NCI-H2029 treated with DMSO at 0.1 percent for 48 hours (cell line): ENCODE data around the gene TOR1AIP2.
"Not testable (repeated sequence)": the region's sequence is repeated elsewhere in the genome, so short reads cannot be mapped to it uniquely, and the experiment has no call there.

Experiments used
- DNase-seq: peaks from one replicate; lab custom pipeline; 2025; lab: John Stamatoyannopoulos, UW

The TOR1AIP2 gene

DNA sequence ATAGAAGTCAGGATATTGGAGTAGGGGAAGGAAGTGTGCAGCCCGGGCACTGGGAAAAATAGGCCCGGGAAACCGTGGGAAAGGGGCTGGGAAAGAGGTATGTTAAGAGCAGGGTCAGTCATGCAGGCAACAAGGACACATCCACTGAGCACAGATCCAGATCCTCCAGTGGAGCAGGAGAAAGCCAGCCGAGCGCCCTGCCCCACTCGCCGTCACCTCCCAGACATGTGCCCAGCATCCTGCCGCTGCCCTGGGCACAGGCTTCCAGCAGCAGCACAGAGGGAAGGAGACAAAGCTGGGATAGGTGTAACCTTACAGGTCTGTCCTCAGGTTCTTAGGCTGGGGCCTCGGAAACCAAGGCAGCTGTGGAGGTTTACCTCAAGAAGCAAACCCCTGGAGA lies 70.3 kb downstream of the TOR1AIP2 start:
- DNase-seq, result no peak

GRCh38 chr1:179806333-179806732 lies 71.3 kb downstream of the TOR1AIP2 start:
- no peak for DNase-seq

DNA sequence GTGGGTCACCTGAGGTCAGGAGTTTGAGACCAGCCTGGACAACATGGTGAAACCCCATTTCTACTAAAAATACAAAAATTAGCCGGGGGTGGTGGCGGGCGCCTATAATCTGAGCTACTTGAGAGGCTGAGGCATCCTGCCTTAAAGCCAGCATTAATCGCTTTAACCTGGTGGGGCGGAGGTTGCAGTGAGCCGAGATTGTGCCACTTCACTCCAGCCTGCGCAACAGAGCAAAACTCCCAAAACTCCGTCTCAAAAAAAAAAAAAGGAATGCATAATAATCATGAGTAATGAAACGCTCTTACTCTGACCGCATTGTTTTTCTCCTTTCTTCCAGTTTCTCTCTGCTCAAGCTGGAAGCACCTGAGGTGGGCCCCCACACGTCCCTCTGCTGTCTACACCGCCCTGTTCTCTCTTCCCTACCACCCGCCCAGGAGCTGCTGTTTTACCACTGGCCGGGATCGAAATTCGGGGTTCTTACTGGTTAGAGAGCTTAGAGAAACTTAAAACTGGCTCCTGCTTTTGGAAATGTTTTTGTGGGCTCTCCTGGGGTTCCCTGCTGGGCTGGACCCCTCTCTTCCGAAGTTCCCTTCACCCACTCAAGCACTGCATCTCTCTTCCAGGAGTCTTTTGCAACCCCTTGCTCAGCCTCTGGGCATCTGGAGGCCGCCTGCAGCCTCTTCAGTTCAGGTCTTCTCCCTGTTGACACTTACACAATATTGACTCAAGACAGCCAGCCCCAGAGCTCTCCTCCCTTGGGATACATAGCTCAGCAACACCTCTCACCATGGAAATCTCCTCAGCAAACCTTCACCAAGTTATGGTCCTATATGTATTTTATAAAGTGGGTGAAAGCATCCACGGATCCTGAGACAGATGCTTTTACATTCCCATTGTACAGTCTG lies 72.1 kb downstream of the TOR1AIP2 start:
- DNase-seq, result no peak

DNA sequence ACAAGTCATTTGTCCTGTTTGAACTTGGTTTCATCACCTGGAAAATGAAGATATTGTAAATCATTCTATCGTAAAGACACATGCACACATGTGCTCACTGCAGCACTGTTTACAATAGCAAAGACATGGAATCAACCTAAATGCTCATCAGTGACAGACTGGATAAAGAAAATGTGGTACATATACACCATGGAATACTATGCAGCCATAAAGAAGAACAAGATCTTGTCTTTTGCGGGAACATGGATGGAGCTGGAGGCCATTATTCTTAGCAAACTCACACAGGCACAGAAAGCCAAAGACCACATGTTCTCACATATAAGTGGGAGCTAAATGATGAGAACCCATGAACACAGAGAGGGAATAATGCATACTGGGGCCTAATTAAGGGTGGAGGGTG lies 73.2 kb downstream of the TOR1AIP2 start:
- DNase-seq, result not testable (repeated sequence)

DNA sequence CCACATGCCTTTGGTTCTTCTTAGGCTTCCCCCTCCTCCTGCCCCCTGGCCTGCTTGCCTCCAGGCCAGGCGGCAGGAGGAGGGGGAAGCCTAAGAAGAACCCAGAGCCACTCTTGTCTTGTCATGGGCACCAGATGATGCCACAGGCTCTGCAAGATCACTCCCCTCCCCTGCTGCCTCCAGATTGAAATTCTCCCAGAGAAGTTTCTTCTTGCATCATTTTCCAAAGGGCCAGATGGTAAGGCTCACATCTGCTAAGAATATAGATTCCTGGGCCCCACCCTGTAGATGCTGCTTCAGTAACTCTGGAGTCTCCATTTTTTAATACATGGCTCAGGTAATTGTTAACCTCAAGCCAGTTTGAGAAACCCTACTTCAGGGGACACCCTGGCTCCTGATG lies 73.7 kb downstream of the TOR1AIP2 start:
- no peak for DNase-seq

DNA sequence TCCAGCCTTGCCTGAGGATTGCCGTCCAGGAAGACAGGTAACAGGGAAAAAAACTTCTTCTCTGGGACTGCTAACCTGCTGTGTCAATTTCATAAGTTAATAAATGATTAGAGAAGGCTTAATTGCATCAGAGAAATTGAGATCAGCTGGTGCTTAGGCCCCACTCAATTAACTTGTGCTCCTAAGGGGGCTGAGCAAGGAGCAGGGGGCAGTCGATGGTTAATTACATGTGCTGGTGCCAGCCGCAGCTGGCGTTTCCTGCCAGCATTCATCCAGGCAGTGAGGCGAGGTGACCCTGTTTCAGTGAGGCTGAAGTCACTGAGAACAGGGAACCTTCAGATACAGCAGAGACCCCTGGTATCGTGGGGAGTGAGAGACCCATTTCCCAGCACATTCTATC lies 74.5 kb downstream of the TOR1AIP2 start:
- no peak for DNase-seq

GRCh38 chr1:179800481-179800880 lies 77.1 kb downstream of the TOR1AIP2 start:
- no peak for DNase-seq

GRCh38 chr1:179798864-179799516 lies 78.6 kb downstream of the TOR1AIP2 start:
- DNase-seq, result no peak

- DNase-seq, result no peak
These were observed 79.3 kb downstream of the TOR1AIP2 start for GRCh38 chr1:179798213-179798863.

GRCh38 chr1:179794669-179795068 lies 82.9 kb downstream of the TOR1AIP2 start:
- DNase-seq, result no peak

- no peak for DNase-seq
These were observed 83.5 kb downstream of the TOR1AIP2 start for GRCh38 chr1:179794146-179794545.

DNA sequence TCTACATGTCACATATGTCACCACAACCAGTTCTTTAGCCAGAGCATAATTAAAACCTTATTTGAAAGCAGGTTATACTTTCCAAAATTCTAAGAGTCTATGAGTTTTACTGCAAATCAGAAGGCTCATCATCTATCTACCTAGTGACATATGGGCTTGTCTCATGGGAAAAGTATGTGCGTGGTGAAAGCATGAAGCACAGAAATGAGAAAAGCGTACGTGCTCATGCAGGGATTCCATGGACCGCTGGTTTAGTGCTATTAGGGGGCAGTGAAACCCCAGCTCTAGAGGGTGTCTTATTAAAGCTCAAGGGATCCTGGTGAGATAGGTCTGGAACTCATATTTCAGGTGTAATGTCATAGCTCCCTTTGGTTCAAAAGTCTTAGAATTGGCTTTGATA lies 84.3 kb downstream of the TOR1AIP2 start:
- DNase-seq, result no peak
